SU-DHL-6 (cell line): ENCODE results near the gene HIVEP1.

Experiments
- H2AFZ ChIP-seq: fragments of 200-600 bp; sonication (generic); 2 replicates; pipeline ENCODE4 v1.6.1; 2014; ENCODE audit warnings: low read depth, mild to moderate bottlenecking, moderate library complexity, mixed read lengths, antibody characterized with exemption, low read length; ENCODE audit not compliant: severe bottlenecking
- H3F3A ChIP-seq: fragments of 200-600 bp; shearing (Covaris generic); 2 replicates; pipeline ENCODE4 v1.6.0; 2016; ENCODE audit warnings: antibody characterized with exemption, mild to moderate bottlenecking; ENCODE audit not compliant: insufficient read depth
- H3K27ac ChIP-seq: fragments of 200-600 bp; sonication (generic); 2 replicates; pipeline ENCODE4 v1.5.1; 2016; ENCODE audit warnings: low read depth, mild to moderate bottlenecking, low read length, moderate library complexity, mixed read lengths
- H3K27me3 ChIP-seq: fragments of 200-600 bp; sonication (generic), shearing (Covaris generic); 2 replicates; pipeline ENCODE4 v1.6.0; 2014; ENCODE audit warnings: mild to moderate bottlenecking, low read length
- H3K36me3 ChIP-seq: fragments of 200-600 bp; sonication (generic); 2 replicates; pipeline ENCODE4 v1.6.1; 2014; ENCODE audit warnings: mild to moderate bottlenecking, low read length, mixed read lengths
- H3K4me2 ChIP-seq: fragments of 300-600, 200-600 bp; shearing (Covaris generic), sonication (generic); 2 replicates; pipeline ENCODE4 v1.6.0; 2014; ENCODE audit warnings: low read length, low read depth, mild to moderate bottlenecking; ENCODE audit not compliant: poor library complexity, severe bottlenecking
- H3K4me3 ChIP-seq: fragments of 200-600 bp; sonication (generic); 2 replicates; pipeline ENCODE4 v1.5.1; 2014; ENCODE audit warnings: antibody characterized with exemption, low read length, mild to moderate bottlenecking, mixed read lengths; ENCODE audit not compliant: insufficient read depth, poor library complexity, severe bottlenecking
- H3K79me2 ChIP-seq: fragments of 200-600 bp; sonication (generic); 2 replicates; pipeline ENCODE4 v1.6.1; 2014; ENCODE audit warnings: mild to moderate bottlenecking, low read length, moderate library complexity; ENCODE audit not compliant: insufficient read depth
- H3K9ac ChIP-seq: fragments of 200-600 bp; sonication (generic); 2 replicates; pipeline ENCODE4 v1.7.0; 2014; ENCODE audit warnings: mild to moderate bottlenecking, low read length
- H3K9me2 ChIP-seq: fragments of 200-600 bp; sonication (generic); replicated peaks from 2 replicates; pipeline ENCODE4 v1.6.1; 2014; ENCODE audit warnings: low read length; ENCODE audit not compliant: insufficient read depth
- H3K9me3 ChIP-seq: fragments of 200-600 bp; sonication (generic); 2 replicates; pipeline ENCODE4 v1.6.1; 2014; ENCODE audit warnings: low read length, mixed read lengths; ENCODE audit not compliant: insufficient read depth
- H4K20me1 ChIP-seq: fragments of 200-600 bp; sonication (generic); 2 replicates; pipeline ENCODE4 v1.6.1; 2014; ENCODE audit warnings: low read depth, mild to moderate bottlenecking, antibody characterized with exemption, low read length, moderate library complexity, mixed read lengths
- EZH2phosphoT487 ChIP-seq: fragments of 200-600 bp; sonication (generic), shearing (Covaris generic); conservative IDR thresholded peaks from 2 replicates; pipeline ENCODE4 v1.6.1; 2018; ENCODE audit warnings: mild to moderate bottlenecking, antibody characterized with exemption, low read length, moderate library complexity, mixed read lengths
- TF ChIP-seq, protein P1 (sequence below): fragments of 200-600 bp; sonication (generic); IDR thresholded peaks from one replicate; pipeline ENCODE4 v1.5.1; 2017; ENCODE audit warnings: antibody characterized with exemption, mild to moderate bottlenecking, low read length, moderate library complexity; ENCODE audit not compliant: insufficient read depth, poor library complexity, severe bottlenecking

HIVEP1 gene

GRCh38 chr6:11992086-11992485, 20.0 kb upstream of the HIVEP1 start:
- no peaks in the 10 kb centered on the region for H3K79me2 ChIP-seq
- H3K36me3 ChIP-seq, result no peaks in the 10 kb centered on the region
- no peaks in the 10 kb centered on the region for H3F3A ChIP-seq
- no peaks in the 10 kb centered on the region for H3K9me2 ChIP-seq
- TF ChIP-seq EZH2phosphoT487, result no peak
- TF ChIP-seq, protein P1, sequence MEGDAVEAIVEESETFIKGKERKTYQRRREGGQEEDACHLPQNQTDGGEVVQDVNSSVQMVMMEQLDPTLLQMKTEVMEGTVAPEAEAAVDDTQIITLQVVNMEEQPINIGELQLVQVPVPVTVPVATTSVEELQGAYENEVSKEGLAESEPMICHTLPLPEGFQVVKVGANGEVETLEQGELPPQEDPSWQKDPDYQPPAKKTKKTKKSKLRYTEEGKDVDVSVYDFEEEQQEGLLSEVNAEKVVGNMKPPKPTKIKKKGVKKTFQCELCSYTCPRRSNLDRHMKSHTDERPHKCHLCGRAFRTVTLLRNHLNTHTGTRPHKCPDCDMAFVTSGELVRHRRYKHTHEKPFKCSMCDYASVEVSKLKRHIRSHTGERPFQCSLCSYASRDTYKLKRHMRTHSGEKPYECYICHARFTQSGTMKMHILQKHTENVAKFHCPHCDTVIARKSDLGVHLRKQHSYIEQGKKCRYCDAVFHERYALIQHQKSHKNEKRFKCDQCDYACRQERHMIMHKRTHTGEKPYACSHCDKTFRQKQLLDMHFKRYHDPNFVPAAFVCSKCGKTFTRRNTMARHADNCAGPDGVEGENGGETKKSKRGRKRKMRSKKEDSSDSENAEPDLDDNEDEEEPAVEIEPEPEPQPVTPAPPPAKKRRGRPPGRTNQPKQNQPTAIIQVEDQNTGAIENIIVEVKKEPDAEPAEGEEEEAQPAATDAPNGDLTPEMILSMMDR, result no peak
- no peaks in the 10 kb centered on the region for H4K20me1 ChIP-seq
- no peak overlapping the region for H2AFZ ChIP-seq
- H3K27ac ChIP-seq, result no peak overlapping the region
- H3K27me3 ChIP-seq, result no peaks in the 10 kb centered on the region
- H3K4me2 ChIP-seq, result no peak overlapping the region
- H3K9ac ChIP-seq, result no peak overlapping the region
- H3K9me3 ChIP-seq, result no peaks in the 10 kb centered on the region
- H3K4me3 ChIP-seq, result no peak overlapping the region

- H3K9me2 ChIP-seq, result no peaks in the 10 kb centered on the region
- H4K20me1 ChIP-seq, result no peaks in the 10 kb centered on the region
- no peak overlapping the region for H3K27ac ChIP-seq
- no peaks in the 10 kb centered on the region for H3K79me2 ChIP-seq
- no peaks in the 10 kb centered on the region for H3K9me3 ChIP-seq
- TF ChIP-seq EZH2phosphoT487, result no peak
- TF ChIP-seq, protein P1, result no peak
- no peak overlapping the region for H3K4me2 ChIP-seq
- H3K36me3 ChIP-seq, result no peaks in the 10 kb centered on the region
- no peak overlapping the region for H2AFZ ChIP-seq
- H3K27me3 ChIP-seq, result no peaks in the 10 kb centered on the region
- no peak overlapping the region for H3K9ac ChIP-seq
- no peak overlapping the region for H3K4me3 ChIP-seq
- no peaks in the 10 kb centered on the region for H3F3A ChIP-seq
These were observed 17.1 kb upstream of the HIVEP1 start for GRCh38 chr6:11994875-11995461.

- H3K9me2 ChIP-seq, result no peaks in the 10 kb centered on the region
- H3F3A ChIP-seq, result no peaks in the 10 kb centered on the region
- no peaks in the 10 kb centered on the region for H3K9me3 ChIP-seq
- H3K27me3 ChIP-seq, result no peaks in the 10 kb centered on the region
- H3K36me3 ChIP-seq, result no peaks in the 10 kb centered on the region
- no peaks in the 10 kb centered on the region for H3K79me2 ChIP-seq
- H3K4me2 ChIP-seq, result no peak overlapping the region
- no peak overlapping the region for H2AFZ ChIP-seq
- TF ChIP-seq, protein P1, result no peak
- no peaks in the 10 kb centered on the region for H4K20me1 ChIP-seq
- H3K9ac ChIP-seq, result no peak overlapping the region
- no peak overlapping the region for H3K4me3 ChIP-seq
- no peak overlapping the region for H3K27ac ChIP-seq
These were observed 15.4 kb upstream of the HIVEP1 start for GRCh38 chr6:11996751-11997150.

- H3K4me2 ChIP-seq, result no peak overlapping the region
- H3K27ac ChIP-seq, result no peak overlapping the region
- H3F3A ChIP-seq, result no peaks in the 10 kb centered on the region
- H3K9ac ChIP-seq, result no peak overlapping the region
- H3K9me2 ChIP-seq, result no peaks in the 10 kb centered on the region
- no peaks in the 10 kb centered on the region for H3K36me3 ChIP-seq
- H3K9me3 ChIP-seq, result no peaks in the 10 kb centered on the region
- no peaks in the 10 kb centered on the region for H3K27me3 ChIP-seq
- H4K20me1 ChIP-seq, result no peaks in the 10 kb centered on the region
- H3K79me2 ChIP-seq, result no peaks in the 10 kb centered on the region
- no peak overlapping the region for H2AFZ ChIP-seq
- TF ChIP-seq, protein P1, result no peak
- no peak for TF ChIP-seq EZH2phosphoT487
- H3K4me3 ChIP-seq, result no peak overlapping the region
These were observed 12.9 kb upstream of the HIVEP1 start for GRCh38 chr6:11999246-11999645.
